Activated T-helper 1 cell treated with anti-CD3 and anti-CD28 coated beads, Interleukin-12 subunit alpha, Interleukin-12 subunit beta, Interleukin-2, Interleukin-4 antibody, amounts not matched to agents 30 ng/mL and 10 ng/mL and 1 ng/mL, durations not matched to agents 14 hours and 24 hours and 36 hours (primary cell): ENCODE data around the gene CUL2. TPM values are rescaled to one million over a fixed set of nuclear protein-coding genes. Genes with fewer than 3 reads are reported as not detected.

Experiments
- DNase-seq: peaks from one replicate; pipeline ENCODE4 v3.0.0; 2021; ENCODE audit warnings: low spot score
- H3K27ac Mint-ChIP-seq: one replicate; pipeline ENCODE4 v1.8.0; 2021; ENCODE audit warnings: mild to moderate bottlenecking, mixed read lengths
- H3K27me3 Mint-ChIP-seq: one replicate; pipeline ENCODE4 v1.8.0; 2022; ENCODE audit warnings: mild to moderate bottlenecking, moderate library complexity, mixed read lengths; ENCODE audit not compliant: insufficient read depth
- H3K36me3 Mint-ChIP-seq: one replicate; pipeline ENCODE4 v1.8.0; 2021; ENCODE audit warnings: low read depth, mixed read lengths
- H3K4me1 Mint-ChIP-seq: one replicate; pipeline ENCODE4 v1.8.0; 2021; ENCODE audit warnings: low read depth, mixed read lengths
- H3K4me3 Mint-ChIP-seq: one replicate; pipeline ENCODE4 v1.8.0; 2021; ENCODE audit warnings: mild to moderate bottlenecking, moderate library complexity, mixed read lengths
- H3K9me3 Mint-ChIP-seq: one replicate; pipeline ENCODE4 v1.8.0; 2021; ENCODE audit warnings: mixed read lengths
- intact Hi-C: fragments of 100-400 bp; cut with micrococcal nuclease; formaldehyde crosslinking; loops from one replicate; pipeline ENCODE4 v1.15.1; 2024
- total RNA-seq: library from RNA; stranded (reverse); gene quantifications from 2 replicates; pipeline ENCODE4 v1.2.3, GENCODE V29; 2022

The CUL2 gene
- total RNA-seq = 49.8 and 50.5 TPM in 2 replicates

GRCh38 chr10:35090162-35090954, at the start of gene CUL2:
CUL2 (minus strand) TSS chr10:35090341; CDS start chr10:35071317, 19,024 bp downstream.
- peak within 1 kb of the TSS; percentile 99 for H3K27ac Mint-ChIP-seq
- H3K4me3 Mint-ChIP-seq = peak within 1 kb of the TSS; percentile 98
- H3K36me3 Mint-ChIP-seq = peaks cover 10% of the 10 kb centered on the region
- intact Hi-C loops = loop anchor here (1.0 kb wide), 5 partner anchors 36 to 251 kb away; partner anchors contain the start of gene CREM
- peaks cover 9% of the 10 kb centered on the region for H3K27me3 Mint-ChIP-seq
- peaks cover 38% of the 10 kb centered on the region for H3K4me1 Mint-ChIP-seq
- peak; percentile 90 for DNase-seq
- H3K9me3 Mint-ChIP-seq = no peaks in the 10 kb centered on the region

GRCh38 chr10:35136263-35136815, 46.2 kb upstream of the CUL2 start:
- H3K9me3 Mint-ChIP-seq = no peaks in the 10 kb centered on the region
- H3K4me3 Mint-ChIP-seq = peak overlapping the region; percentile 20
- DNase-seq = no peak
- H3K27ac Mint-ChIP-seq = peak overlapping the region; percentile 81
- H3K36me3 Mint-ChIP-seq = peaks cover 3% of the 10 kb centered on the region
- H3K4me1 Mint-ChIP-seq = peaks cover 46% of the 10 kb centered on the region
- H3K27me3 Mint-ChIP-seq = no peaks in the 10 kb centered on the region
- intact Hi-C loops = no loop called here

- peak overlapping the region; percentile 20 for H3K4me3 Mint-ChIP-seq
- DNase-seq = no peak
- intact Hi-C loops = no loop called here
These were observed 45.7 kb upstream of the CUL2 start for GRCh38 chr10:35135861-35136260.

GRCh38 chr10:35133586-35133985, 43.4 kb upstream of the CUL2 start:
- DNase-seq = no peak
- H3K4me1 Mint-ChIP-seq = peaks cover 74% of the 10 kb centered on the region

More at GRCh38 chr10:35135861-35136260, 45.7 kb upstream of the CUL2 start:
- Mint-ChIP-seq H3K4me1 (peaks cover 51% of the 10 kb centered on the region), H3K36me3 (peaks cover 3% of the 10 kb centered on the region), H3K9me3 (no peaks in the 10 kb centered on the region), H3K27ac (peak overlapping the region; percentile 81), H3K27me3 (no peaks in the 10 kb centered on the region)

GRCh38 chr10:35132727-35133126, 42.6 kb upstream of the CUL2 start:
- peaks cover 80% of the 10 kb centered on the region for H3K4me1 Mint-ChIP-seq
- peak overlapping the region; percentile 84 for H3K27ac Mint-ChIP-seq
- H3K4me3 Mint-ChIP-seq = peak overlapping the region; percentile 71
- H3K36me3 Mint-ChIP-seq = peaks cover 9% of the 10 kb centered on the region
- DNase-seq = no peak
- no peaks in the 10 kb centered on the region for H3K9me3 Mint-ChIP-seq
- no peaks in the 10 kb centered on the region for H3K27me3 Mint-ChIP-seq
- intact Hi-C loops = loop anchor here (1.0 kb wide), 2 partner anchors 17 to 63 kb away; no protein-coding TSS in a partner anchor

More at GRCh38 chr10:35133586-35133985, 43.4 kb upstream of the CUL2 start:
- Mint-ChIP-seq H3K4me3 (peak overlapping the region; percentile 45), H3K27me3 (no peaks in the 10 kb centered on the region), H3K27ac (peak overlapping the region; percentile 63), H3K36me3 (peaks cover 6% of the 10 kb centered on the region), H3K9me3 (no peaks in the 10 kb centered on the region)
- intact Hi-C loops = no loop called here

GRCh38 chr10:35130663-35131062, 40.5 kb upstream of the CUL2 start:
- H3K27ac Mint-ChIP-seq = peak overlapping the region; percentile 35
- H3K36me3 Mint-ChIP-seq = peaks cover 8% of the 10 kb centered on the region
- no peaks in the 10 kb centered on the region for H3K27me3 Mint-ChIP-seq
- no peak for DNase-seq
- H3K4me1 Mint-ChIP-seq = peaks cover 72% of the 10 kb centered on the region
- H3K9me3 Mint-ChIP-seq = no peaks in the 10 kb centered on the region
- intact Hi-C loops = no loop called here
- peak overlapping the region; percentile 38 for H3K4me3 Mint-ChIP-seq

GRCh38 chr10:35129185-35129674, 39.1 kb upstream of the CUL2 start:
- intact Hi-C loops = loop anchor here (5.0 kb wide), 1 partner anchor 313 kb away; no protein-coding TSS in a partner anchor

GRCh38 chr10:35127289-35127891, 37.2 kb upstream of the CUL2 start:
- peak; percentile 59 for DNase-seq
- H3K4me3 Mint-ChIP-seq = peak overlapping the region; percentile 94
- H3K27me3 Mint-ChIP-seq = no peaks in the 10 kb centered on the region
- intact Hi-C loops = loop anchor here (1.0 to 5.0 kb wide), 4 partner anchors 22 to 315 kb away; no protein-coding TSS in a partner anchor
- no peaks in the 10 kb centered on the region for H3K9me3 Mint-ChIP-seq
- peak overlapping the region; percentile 93 for H3K27ac Mint-ChIP-seq
- peaks cover 73% of the 10 kb centered on the region for H3K4me1 Mint-ChIP-seq
- H3K36me3 Mint-ChIP-seq = peaks cover 7% of the 10 kb centered on the region

More at GRCh38 chr10:35129185-35129674, 39.1 kb upstream of the CUL2 start:
- no peak for DNase-seq
- peaks cover 78% of the 10 kb centered on the region for H3K4me1 Mint-ChIP-seq
- H3K27ac Mint-ChIP-seq = peak overlapping the region; percentile 93
- H3K36me3 Mint-ChIP-seq = peaks cover 8% of the 10 kb centered on the region
- peak overlapping the region; percentile 94 for H3K4me3 Mint-ChIP-seq
- H3K9me3 Mint-ChIP-seq = no peaks in the 10 kb centered on the region
- no peaks in the 10 kb centered on the region for H3K27me3 Mint-ChIP-seq

GRCh38 chr10:35126530-35127288, 36.6 kb upstream of the CUL2 start, which contains the start of gene CREM:
CREM (plus strand) TSS chr10:35126846; CDS start chr10:35137836, 10,990 bp downstream.
- intact Hi-C loops = loop anchor here (1.0 to 5.0 kb wide), 9 partner anchors 23 to 516 kb away; partner anchors contain the start of genes CUL2 and FZD8
- H3K4me1 Mint-ChIP-seq = peaks cover 66% of the 10 kb centered on the region
- no peaks in the 10 kb centered on the region for H3K27me3 Mint-ChIP-seq
- no peaks in the 10 kb centered on the region for H3K9me3 Mint-ChIP-seq
- H3K4me3 Mint-ChIP-seq = peak within 1 kb of the TSS; percentile 94
- peaks cover 7% of the 10 kb centered on the region for H3K36me3 Mint-ChIP-seq
- peak; percentile 97 for DNase-seq
- peak within 1 kb of the TSS; percentile 93 for H3K27ac Mint-ChIP-seq

- peak overlapping the region; percentile 85 for H3K27ac Mint-ChIP-seq
- H3K9me3 Mint-ChIP-seq = no peaks in the 10 kb centered on the region
These were observed 36.0 kb upstream of the CUL2 start for GRCh38 chr10:35126062-35126529.

GRCh38 chr10:35124540-35124939, 34.4 kb upstream of the CUL2 start:
- no peaks in the 10 kb centered on the region for H3K9me3 Mint-ChIP-seq
- H3K27ac Mint-ChIP-seq = no peak overlapping the region
- no peak for DNase-seq
- H3K27me3 Mint-ChIP-seq = no peaks in the 10 kb centered on the region
- H3K36me3 Mint-ChIP-seq = peaks cover 7% of the 10 kb centered on the region
- H3K4me1 Mint-ChIP-seq = peaks cover 45% of the 10 kb centered on the region
- intact Hi-C loops = no loop called here
- H3K4me3 Mint-ChIP-seq = no peak overlapping the region

More at GRCh38 chr10:35126062-35126529, 36.0 kb upstream of the CUL2 start:
- peak overlapping the region; percentile 94 for H3K4me3 Mint-ChIP-seq
- H3K4me1 Mint-ChIP-seq = peaks cover 60% of the 10 kb centered on the region
- DNase-seq = no peak
- no peaks in the 10 kb centered on the region for H3K27me3 Mint-ChIP-seq
- H3K36me3 Mint-ChIP-seq = peaks cover 7% of the 10 kb centered on the region
- intact Hi-C loops = loop anchor here (1.0 to 5.0 kb wide), 7 partner anchors 36 to 516 kb away; partner anchors contain the start of genes CUL2 and FZD8

GRCh38 chr10:35119378-35119777, 29.2 kb upstream of the CUL2 start:
- intact Hi-C loops = no loop called here
- peaks cover 19% of the 10 kb centered on the region for H3K4me1 Mint-ChIP-seq

More at GRCh38 chr10:35119378-35119777, 29.2 kb upstream of the CUL2 start:
- no peaks in the 10 kb centered on the region for H3K27me3 Mint-ChIP-seq
- no peak for DNase-seq
- H3K9me3 Mint-ChIP-seq = no peaks in the 10 kb centered on the region
- H3K36me3 Mint-ChIP-seq = peaks cover 1% of the 10 kb centered on the region
- no peak overlapping the region for H3K27ac Mint-ChIP-seq
- no peak overlapping the region for H3K4me3 Mint-ChIP-seq
